ENCODE data around the gene OR52E6. TPM values are rescaled to one million over a fixed set of nuclear protein-coding genes. Genes with fewer than 3 reads are reported as not detected.

Gene OR52E6
- total RNA-seq, 2 experiments from 2014 or later, result not detected

Other genes with a start within 250 kb of the OR52E6 start
- under 1 TPM; 0.32 to 0.47 TPM for gene TRIM6, start 245.3 kb downstream of the OR52E6 start, total RNA-seq
- gene TRIM34, start 216.9 kb downstream of the OR52E6 start, total RNA-seq, result 1 to 10 TPM; 8.5 to 9.3 TPM
- gene TRIM5, start 156.8 kb downstream of the OR52E6 start, total RNA-seq, result 10 to 100 TPM; 21.5 TPM
- 100 to 1,000 TPM; 138 to 149 TPM for gene TRIM22, start 152.1 kb downstream of the OR52E6 start, total RNA-seq
- under 1 TPM in 1 of 2 experiments, not detected in 1; 0.25 TPM for gene OR56B1, start 105.4 kb downstream of the OR52E6 start, total RNA-seq
- gene OR52N4, start 87.7 kb downstream of the OR52E6 start, total RNA-seq, result 1 to 10 TPM in 1 of 2 experiments, under 1 TPM in 1; 0.47 to 1.1 TPM
- gene OR52N5, start 58.5 kb downstream of the OR52E6 start, total RNA-seq, result not detected
- not detected for gene OR52N1, start 50.6 kb downstream of the OR52E6 start, total RNA-seq
- gene OR52N2, start 33.0 kb downstream of the OR52E6 start, total RNA-seq, result not detected
- not detected for gene OR52E8, start 15.8 kb upstream of the OR52E6 start, total RNA-seq
- gene OR52E4, start 38.7 kb upstream of the OR52E6 start, total RNA-seq, result not detected
- not detected for gene OR52E5, start 51.3 kb upstream of the OR52E6 start, total RNA-seq
- not detected for gene OR56A3, start 100.4 kb upstream of the OR52E6 start, total RNA-seq
- not detected for gene OR56A5, start 126.6 kb upstream of the OR52E6 start, total RNA-seq
- gene OR52L1, start 145.1 kb upstream of the OR52E6 start, total RNA-seq, result not detected
- not detected for gene OR56A4, start 165.0 kb upstream of the OR52E6 start, total RNA-seq
- gene OR56A1, start 188.9 kb upstream of the OR52E6 start, total RNA-seq, result not detected